AG20443 (cell line): Measurements from ENCODE around the gene PLEKHM3.
"Not testable (repeated sequence)": the region's sequence is repeated elsewhere in the genome, so short reads cannot be mapped to it uniquely, and the experiment has no call there.

Experiments used
- DNase-seq: peaks from one replicate; pipeline ENCODE4 v3.0.0; 2012; ENCODE audit warnings: low spot score, mixed read lengths

The PLEKHM3 gene

GRCh38 chr2:207825045-207825954 is 200.0 kb downstream of the PLEKHM3 start:
- DNase-seq, result no peak

- DNase-seq, result no peak
These were observed 201.5 kb downstream of the PLEKHM3 start for GRCh38 chr2:207823865-207824264.

- DNase-seq, result no peak
These were observed 205.2 kb downstream of the PLEKHM3 start for GRCh38 chr2:207819839-207820784.

- DNase-seq, result no peak
These were observed 206.1 kb downstream of the PLEKHM3 start for GRCh38 chr2:207819021-207819797.

GRCh38 chr2:207816546-207816945 is 208.8 kb downstream of the PLEKHM3 start:
- DNase-seq, result no peak

GRCh38 chr2:207815254-207815653 is 210.1 kb downstream of the PLEKHM3 start:
- DNase-seq, result no peak

GRCh38 chr2:207813942-207814341 is 211.4 kb downstream of the PLEKHM3 start:
- no peak for DNase-seq

- no peak for DNase-seq
These were observed 212.0 kb downstream of the PLEKHM3 start for GRCh38 chr2:207813221-207813916.

GRCh38 chr2:207812726-207813080 is 212.6 kb downstream of the PLEKHM3 start:
- no peak for DNase-seq

- no peak for DNase-seq
These were observed 213.1 kb downstream of the PLEKHM3 start for GRCh38 chr2:207812058-207812725.

- not testable (repeated sequence) for DNase-seq
These were observed 213.7 kb downstream of the PLEKHM3 start for GRCh38 chr2:207811658-207812057.

- DNase-seq, result no peak
These were observed 215.0 kb downstream of the PLEKHM3 start for GRCh38 chr2:207810200-207810788.

- DNase-seq, result no peak
These were observed 217.2 kb downstream of the PLEKHM3 start for GRCh38 chr2:207808119-207808518.

GRCh38 chr2:207807516-207807915 is 217.8 kb downstream of the PLEKHM3 start:
- no peak for DNase-seq

- DNase-seq, result no peak
These were observed 219.6 kb downstream of the PLEKHM3 start for GRCh38 chr2:207805566-207806226.

GRCh38 chr2:207802650-207803049 is 222.7 kb downstream of the PLEKHM3 start:
- no peak for DNase-seq

GRCh38 chr2:207801259-207801658 is 224.1 kb downstream of the PLEKHM3 start:
- no peak for DNase-seq

- DNase-seq, result peak; percentile 24
These were observed 228.6 kb downstream of the PLEKHM3 start for GRCh38 chr2:207796585-207797350.

GRCh38 chr2:207792244-207792785 is 233.0 kb downstream of the PLEKHM3 start:
- DNase-seq, result peak; percentile 72
